ENCODE data around the gene DNAH3.
A peak's percentile ranks its signal among the peaks of the same experiment; 100 is the strongest.
"Not testable (repeated sequence)": the region's sequence is repeated elsewhere in the genome, so short reads cannot be mapped to it uniquely, and the experiment has no call there.

DNAH3 gene

GRCh38 chr16:20989496-20990070, 161.1 kb downstream of the DNAH3 start:
- DNase-seq, result not testable (repeated sequence)

GRCh38 chr16:20987049-20987448, 163.6 kb downstream of the DNAH3 start:
- DNase-seq, result no peak

GRCh38 chr16:20984019-20984418, 166.6 kb downstream of the DNAH3 start:
- no peak for DNase-seq

DNA sequence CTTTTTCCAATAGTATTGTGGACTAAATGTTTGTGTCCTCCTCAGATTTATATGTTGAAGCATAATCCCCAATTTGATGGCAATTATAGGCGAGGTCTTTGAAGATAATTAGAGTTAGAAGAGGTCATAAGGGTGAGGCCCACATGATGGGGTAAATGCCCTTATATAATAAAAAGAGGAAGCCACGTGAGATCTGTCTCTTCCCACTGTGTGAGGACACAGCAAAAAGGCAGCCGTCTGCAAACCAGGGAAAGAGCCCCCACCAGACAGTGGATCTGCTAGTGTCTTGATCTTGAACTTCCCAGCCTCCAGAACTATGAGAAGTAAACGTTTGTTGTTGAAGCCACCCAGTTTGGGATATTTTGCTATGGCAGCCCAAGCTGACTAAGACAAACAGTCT, 174.1 kb downstream of the DNAH3 start:
- no peak for DNase-seq

DNA sequence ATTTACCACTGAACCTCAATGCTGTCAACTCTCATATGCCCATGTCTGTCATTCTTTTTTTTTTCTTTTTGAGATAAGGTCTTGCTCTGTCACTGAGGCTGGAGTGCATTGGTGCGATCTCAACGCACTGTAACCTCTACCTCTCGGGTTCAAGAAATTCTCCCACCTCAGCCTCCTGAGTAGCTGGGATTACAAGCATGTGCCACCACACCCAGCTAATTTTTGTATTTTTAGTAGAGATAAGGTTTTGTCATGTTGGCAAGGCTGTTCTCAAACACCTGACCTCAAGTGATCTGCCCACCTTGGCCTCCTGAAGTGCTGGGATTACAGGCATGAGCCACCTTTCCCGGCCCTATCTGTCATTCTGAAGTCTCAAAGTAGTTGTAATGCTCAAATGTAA, 177.4 kb downstream of the DNAH3 start:
- not testable (repeated sequence) for DNase-seq

DNA sequence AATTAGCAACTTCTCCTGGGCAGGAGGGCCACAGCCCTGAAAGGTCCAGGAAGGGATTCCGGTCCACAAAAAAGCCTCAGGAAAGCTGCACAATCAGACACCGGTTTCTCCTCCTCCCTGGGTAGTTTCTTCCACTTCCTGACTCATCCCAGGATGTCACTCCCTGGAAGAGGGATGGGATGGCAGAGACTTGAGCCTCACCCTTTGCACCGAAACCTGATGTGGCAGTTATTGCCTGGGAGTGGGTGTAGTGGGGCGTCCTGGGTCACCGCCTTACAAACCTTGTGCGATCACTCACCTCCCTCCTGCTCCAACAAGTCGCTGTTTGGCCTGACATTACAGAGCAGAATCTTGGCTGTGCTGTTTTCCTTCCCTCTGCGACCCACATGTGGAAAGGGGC, 179.2 kb downstream of the DNAH3 start:
- no peak for DNase-seq

GRCh38 chr16:20969386-20969785, 181.3 kb downstream of the DNAH3 start:
- no peak for DNase-seq

GRCh38 chr16:20968765-20969164, 181.9 kb downstream of the DNAH3 start:
- DNase-seq, result no peak

- no peak for DNase-seq
These were observed 189.7 kb downstream of the DNAH3 start for GRCh38 chr16:20960899-20961298.

GRCh38 chr16:20957153-20957552, 193.5 kb downstream of the DNAH3 start:
- DNase-seq, result no peak

DNA sequence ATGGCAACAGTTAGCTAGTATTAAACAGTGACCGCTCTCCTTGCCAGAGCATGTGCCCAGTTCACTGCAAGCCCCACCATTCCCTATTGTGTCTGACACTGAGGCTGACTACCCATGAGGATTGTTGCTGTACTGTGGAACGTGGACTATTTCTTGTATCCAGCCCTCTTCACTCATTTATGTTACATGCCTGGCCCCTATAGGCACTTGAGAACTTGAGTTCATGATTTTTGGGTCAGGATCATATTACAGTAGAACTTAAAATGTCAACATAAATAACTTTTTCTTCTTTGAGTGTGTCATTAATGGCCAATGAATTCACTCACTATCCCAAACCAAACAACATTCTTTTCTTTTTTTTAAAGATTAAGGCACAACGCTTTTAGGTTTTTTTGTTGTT, 194.3 kb downstream of the DNAH3 start:
- no peak for DNase-seq

GRCh38 chr16:20954574-20954973, 196.1 kb downstream of the DNAH3 start:
- DNase-seq, result no peak

- peak; percentile 2 to 10 for DNase-seq
These were observed 198.3 kb downstream of the DNAH3 start for GRCh38 chr16:20952139-20952920.

GRCh38 chr16:20950294-20950693, 200.4 kb downstream of the DNAH3 start:
- DNase-seq, result no peak

DNA sequence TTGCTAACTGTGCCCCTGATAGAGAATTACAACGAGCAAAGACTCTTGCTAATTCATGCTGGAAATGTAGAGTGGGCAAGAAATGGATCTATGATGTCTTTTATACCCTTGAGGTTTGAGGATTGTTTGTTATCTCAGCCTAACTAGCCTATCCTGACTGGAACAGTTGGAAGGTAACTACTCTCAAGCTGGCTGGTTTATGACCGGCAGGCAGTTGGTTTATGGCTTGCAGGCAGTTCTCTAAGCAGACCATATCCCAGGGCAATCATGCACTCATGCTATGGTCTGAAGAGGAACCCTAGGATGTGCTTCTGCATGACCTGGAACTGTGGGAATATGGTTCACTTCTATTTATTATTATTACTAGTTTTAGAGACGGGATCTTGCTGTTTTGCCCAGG, 201.0 kb downstream of the DNAH3 start:
- DNase-seq, result no peak

DNA sequence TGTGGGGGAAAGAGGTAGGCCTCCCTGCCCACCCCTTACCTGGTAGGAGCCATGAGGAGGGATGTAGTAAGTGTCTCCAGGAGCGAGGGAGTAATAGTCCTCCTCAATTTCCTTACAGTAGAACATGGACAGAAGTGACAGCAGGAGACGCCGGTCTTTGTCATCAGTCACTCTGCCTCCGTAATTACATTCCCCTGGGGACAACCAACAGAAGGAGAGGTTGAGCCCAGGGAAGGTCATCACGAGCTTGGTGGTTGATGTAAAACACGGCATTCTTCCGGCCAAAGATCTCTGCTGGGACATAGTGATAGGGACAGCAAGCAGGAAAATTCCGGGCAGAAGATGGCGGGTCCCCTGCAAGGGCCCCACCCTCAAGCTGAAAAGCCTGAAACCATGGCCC, 202.2 kb downstream of the DNAH3 start:
- DNase-seq, result no peak

DNA sequence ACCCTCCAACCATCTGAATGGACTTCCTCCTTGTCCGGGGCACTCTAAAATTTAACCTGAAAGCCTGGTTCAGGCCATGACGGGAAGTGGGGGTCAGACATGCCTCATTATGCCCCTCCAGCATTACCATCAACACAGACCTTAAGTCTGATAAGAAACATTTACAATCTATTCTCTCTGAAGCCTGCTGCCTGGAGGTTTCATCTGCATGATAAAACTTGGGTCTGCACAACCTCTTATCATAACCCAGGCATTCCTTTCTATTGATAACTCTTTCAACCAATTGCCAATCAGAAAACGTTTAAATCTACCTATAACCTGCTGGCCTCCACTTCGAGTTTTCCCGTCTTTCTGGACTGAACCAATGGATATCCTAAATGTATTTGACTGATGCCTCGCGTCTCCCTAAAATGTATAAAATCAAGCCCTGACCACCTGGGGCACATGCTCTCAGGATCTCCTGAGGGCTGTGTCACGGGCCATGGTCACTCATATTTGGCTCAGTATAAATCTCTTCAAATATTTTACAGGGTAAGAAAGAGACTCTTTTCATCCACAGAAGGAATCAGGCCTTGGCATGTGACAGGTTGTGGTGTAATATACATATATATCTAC, 204.5 kb downstream of the DNAH3 start:
- DNase-seq, result no peak

DNA sequence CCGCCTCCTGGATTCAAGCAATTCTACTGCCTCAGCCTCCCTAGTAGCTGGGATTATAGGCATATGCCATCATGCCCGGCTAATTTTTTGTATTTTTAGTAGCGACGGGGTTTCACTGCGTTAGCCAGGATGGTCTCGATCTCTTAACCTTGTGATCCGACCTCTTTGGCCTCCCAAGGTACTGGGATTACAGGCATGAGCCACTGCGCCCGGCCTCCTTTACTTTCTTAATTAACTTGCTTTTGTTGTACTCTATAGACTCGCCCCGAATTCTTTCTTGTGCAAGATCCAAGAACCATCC, 205.1 kb downstream of the DNAH3 start:
- DNase-seq, result not testable (repeated sequence)

DNA sequence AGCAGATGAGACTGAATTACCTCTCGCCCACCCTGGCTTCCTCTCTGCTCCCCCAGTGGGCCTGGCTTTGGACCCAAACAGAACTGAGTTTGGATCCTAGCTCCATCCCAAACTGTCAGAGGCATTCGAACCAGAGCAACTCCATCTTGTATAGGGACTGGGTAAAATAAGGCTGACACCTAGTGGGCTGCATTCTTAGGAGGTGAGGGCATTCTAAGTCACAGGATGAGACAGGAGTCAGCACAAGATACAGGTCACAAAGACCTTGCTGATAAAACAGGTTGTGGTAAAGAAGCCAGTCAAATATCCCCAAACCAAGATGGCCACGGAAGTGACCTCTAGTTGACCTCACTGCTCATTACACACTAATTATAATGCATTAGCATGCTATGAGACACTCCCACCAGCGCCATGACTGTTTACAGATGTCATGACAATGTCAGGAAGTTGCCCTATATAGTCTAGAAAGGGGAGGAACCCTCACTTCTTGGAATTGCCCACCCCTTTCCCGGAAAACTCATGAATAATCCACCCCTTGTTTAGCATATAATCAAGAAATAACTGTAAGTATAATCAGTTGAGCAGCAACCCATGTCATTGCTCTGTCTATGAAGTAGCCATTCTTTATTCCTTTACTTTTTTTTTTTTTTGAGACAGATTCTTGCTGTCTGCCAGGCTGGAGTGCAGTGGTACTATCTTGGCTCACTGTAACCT, 205.6 kb downstream of the DNAH3 start:
- DNase-seq, result no peak

DNA sequence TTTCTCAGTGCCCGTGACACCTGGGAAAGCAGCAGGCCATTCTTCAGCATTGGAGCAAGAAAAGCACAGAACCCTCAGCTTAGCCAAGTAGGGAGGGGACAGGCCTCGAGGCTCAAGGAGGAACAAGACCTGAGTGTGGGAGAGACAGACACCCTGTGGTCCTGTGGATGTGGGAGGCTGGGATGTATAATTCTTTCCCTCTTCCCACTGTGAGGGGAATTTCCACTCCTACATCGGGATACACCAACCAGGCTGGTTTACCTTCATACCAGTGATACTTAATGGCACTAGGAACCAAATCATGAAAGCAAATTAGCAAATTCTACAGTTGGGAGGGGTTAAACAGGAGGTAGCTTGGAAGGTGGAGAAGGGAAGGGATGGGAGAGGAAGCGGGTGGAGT, 208.4 kb downstream of the DNAH3 start:
- no peak for DNase-seq

DNA sequence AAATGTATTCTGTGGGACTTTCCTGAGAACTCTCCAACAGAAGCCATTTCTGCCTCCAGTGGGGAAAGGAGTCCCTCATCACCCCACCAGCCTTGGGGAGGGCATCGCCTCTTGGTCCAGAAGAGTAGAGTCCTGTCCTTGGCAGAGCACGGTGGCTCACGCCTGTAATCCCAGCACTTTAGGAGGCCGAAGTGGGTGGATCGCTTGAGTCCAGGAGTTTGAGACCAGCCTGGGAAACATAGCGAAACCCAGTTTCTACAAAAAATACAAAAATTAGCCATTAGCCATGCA, 209.1 kb downstream of the DNAH3 start:
- no peak for DNase-seq

- DNase-seq, result no peak
These were observed 209.6 kb downstream of the DNAH3 start for GRCh38 chr16:20940871-20941635.

DNA sequence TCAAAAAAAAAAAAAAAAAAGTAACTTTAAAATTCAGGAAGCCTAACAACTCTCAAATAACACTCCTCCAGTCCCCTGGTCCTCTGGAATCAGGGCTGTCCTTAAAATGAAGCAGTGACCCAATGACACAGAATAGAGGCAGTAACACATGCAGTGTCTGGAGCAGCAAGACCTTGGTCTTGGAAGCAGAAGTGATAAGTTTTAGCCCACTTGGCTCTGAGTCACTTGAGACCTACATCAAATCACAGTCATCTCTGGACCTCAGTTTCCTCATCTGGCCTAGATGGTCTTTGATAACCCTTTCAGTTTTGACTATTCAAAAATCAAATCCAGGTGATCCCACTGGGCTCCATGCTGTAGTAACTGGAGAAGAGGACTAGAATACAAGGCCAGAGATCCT, 211.0 kb downstream of the DNAH3 start:
- no peak for DNase-seq
